NB4 (cell line): ENCODE measurements around the gene TMED8.

Source experiments
- CTCF ChIP-seq: IDR thresholded peaks from one replicate; pipeline ENCODE4 v1.5.1; 2012; ENCODE audit warnings: low read depth, low read length
- MAX ChIP-seq: IDR thresholded peaks from 2 replicates; pipeline ENCODE4 v1.6.1; 2011; ENCODE audit warnings: low read depth, low read length
- MYC ChIP-seq: IDR thresholded peaks from 2 replicates; pipeline ENCODE4 v1.6.1; 2011; ENCODE audit warnings: low read depth, low read length
- POLR2A ChIP-seq: IDR thresholded peaks from 2 replicates; pipeline ENCODE4 v1.6.1; 2011; ENCODE audit warnings: mild to moderate bottlenecking; ENCODE audit not compliant: insufficient read length; ENCODE audit errors: extremely low read depth

- TF ChIP-seq POLR2A (no peak), CTCF (no peak), MAX (no peak), MYC (no peak)
Observed at GRCh38 chr14:77302926-77303325, 74.0 kb downstream of the TMED8 start.
